ENCODE measurements around the gene PCDH9.

PCDH9 gene

GRCh38 chr13:66430728-66431127 lies 799.4 kb downstream of the PCDH9 start:
- Histone ChIP-seq H3K79me1 (ENCODE audit: low read depth, low read length) (no peaks in the 10 kb centered on the region), H3K9ac (ENCODE audit: low read depth, low read length, poor library complexity) (no peak overlapping the region), H3K27ac (replicated peaks; ENCODE audit: low read length) (no peak overlapping the region)

GRCh38 chr13:66430269-66430668 lies 799.9 kb downstream of the PCDH9 start:
- Histone ChIP-seq H3K27ac (replicated peaks; ENCODE audit: low read length) (no peak overlapping the region), H3K79me1 (ENCODE audit: low read depth, low read length) (no peaks in the 10 kb centered on the region), H3K14ac (ENCODE audit: low read length) (no peak overlapping the region), H2BK12ac (ENCODE audit: low read length) (no peak overlapping the region), H2AK5ac (ENCODE audit: low read depth, low read length) (no peak overlapping the region), H3K9me3 (replicated peaks in 1 of 2; ENCODE audit: control insufficient read depth in 2 of 2, insufficient read depth in 1 of 2, low read depth in 1 of 2, low read length in 2 of 2) (no peaks in the 10 kb centered on the region), H3K27me3 (ENCODE audit: control insufficient read depth in 3 of 3, insufficient read depth in 3 of 3, low read depth in 1 of 3, low read length in 3 of 3) (no peaks in the 10 kb centered on the region), H3K4ac (ENCODE audit: low read length) (no peak overlapping the region), H2BK15ac (ENCODE audit: low read length) (no peak overlapping the region), H3K9ac (ENCODE audit: low read depth, low read length, poor library complexity) (no peak overlapping the region), H3K4me1 (ENCODE audit: control insufficient read depth in 2 of 2, insufficient read depth in 1 of 2, low read depth in 1 of 2, low read length in 2 of 2) (no peaks in the 10 kb centered on the region), H2BK5ac (ENCODE audit: low read length) (no peak overlapping the region), H4K8ac (ENCODE audit: low read depth, low read length) (no peak overlapping the region), H2BK120ac (ENCODE audit: low read depth, low read length) (no peak overlapping the region), H3K4me3 (ENCODE audit: low read length in 2 of 2) (no peak overlapping the region), H3K36me3 (replicated peaks in 1 of 2; ENCODE audit: control insufficient read depth in 2 of 2, insufficient read depth in 2 of 2, low read length in 2 of 2) (no peaks in the 10 kb centered on the region), H4K91ac (ENCODE audit: low read depth, low read length, poor library complexity) (no peak overlapping the region), H2AFZ (ENCODE audit: low read length) (no peak overlapping the region), H3K4me2 (ENCODE audit: insufficient read depth, low read length, poor library complexity, severe bottlenecking) (no peak overlapping the region), H3K23ac (ENCODE audit: low read depth, low read length, poor library complexity) (no peak overlapping the region), H3K18ac (ENCODE audit: low read length) (no peak overlapping the region)
- DNase-seq (ENCODE audit: low spot score): no peak

More at GRCh38 chr13:66430728-66431127, 799.4 kb downstream of the PCDH9 start:
- Histone ChIP-seq H3K4ac (ENCODE audit: low read length) (no peak overlapping the region), H2BK120ac (ENCODE audit: low read depth, low read length) (no peak overlapping the region), H3K23ac (ENCODE audit: low read depth, low read length, poor library complexity) (no peak overlapping the region), H3K9me3 (replicated peaks in 1 of 2; ENCODE audit: control insufficient read depth in 2 of 2, insufficient read depth in 1 of 2, low read depth in 1 of 2, low read length in 2 of 2) (no peaks in the 10 kb centered on the region), H3K14ac (ENCODE audit: low read length) (no peak overlapping the region), H2BK5ac (ENCODE audit: low read length) (no peak overlapping the region), H3K4me2 (ENCODE audit: insufficient read depth, low read length, poor library complexity, severe bottlenecking) (no peak overlapping the region), H3K18ac (ENCODE audit: low read length) (no peak overlapping the region), H3K4me3 (ENCODE audit: low read length in 2 of 2) (no peak overlapping the region), H4K8ac (ENCODE audit: low read depth, low read length) (no peak overlapping the region), H2AFZ (ENCODE audit: low read length) (no peak overlapping the region), H2AK5ac (ENCODE audit: low read depth, low read length) (no peak overlapping the region), H3K36me3 (replicated peaks in 1 of 2; ENCODE audit: control insufficient read depth in 2 of 2, insufficient read depth in 2 of 2, low read length in 2 of 2) (no peaks in the 10 kb centered on the region), H2BK12ac (ENCODE audit: low read length) (no peak overlapping the region), H3K27me3 (ENCODE audit: control insufficient read depth in 3 of 3, insufficient read depth in 3 of 3, low read depth in 1 of 3, low read length in 3 of 3) (no peaks in the 10 kb centered on the region), H3K4me1 (ENCODE audit: control insufficient read depth in 2 of 2, insufficient read depth in 1 of 2, low read depth in 1 of 2, low read length in 2 of 2) (no peaks in the 10 kb centered on the region), H4K91ac (ENCODE audit: low read depth, low read length, poor library complexity) (no peak overlapping the region), H2BK15ac (ENCODE audit: low read length) (no peak overlapping the region)
- DNase-seq (ENCODE audit: low spot score): no peak

GRCh38 chr13:66429156-66429555 lies 801.0 kb downstream of the PCDH9 start:
- no peak overlapping the region for H3K14ac ChIP-seq (ENCODE audit: low read length)
- H4K91ac ChIP-seq (ENCODE audit: low read depth, low read length, poor library complexity): no peak overlapping the region
- no peak overlapping the region for H4K8ac ChIP-seq (ENCODE audit: low read depth, low read length)
- H2BK120ac ChIP-seq (ENCODE audit: low read depth, low read length): no peak overlapping the region
- no peak overlapping the region for H3K4ac ChIP-seq (ENCODE audit: low read length)
- H3K9me3 ChIP-seq (replicated peaks in 1 of 2; ENCODE audit: control insufficient read depth in 2 of 2, insufficient read depth in 1 of 2, low read depth in 1 of 2, low read length in 2 of 2): no peaks in the 10 kb centered on the region
- no peak overlapping the region for H2BK15ac ChIP-seq (ENCODE audit: low read length)
- H3K9ac ChIP-seq (ENCODE audit: low read depth, low read length, poor library complexity): no peak overlapping the region
- no peaks in the 10 kb centered on the region for H3K4me1 ChIP-seq (ENCODE audit: control insufficient read depth in 2 of 2, insufficient read depth in 1 of 2, low read depth in 1 of 2, low read length in 2 of 2)
- H3K4me3 ChIP-seq (ENCODE audit: low read length in 2 of 2): no peak overlapping the region
- H3K4me2 ChIP-seq (ENCODE audit: insufficient read depth, low read length, poor library complexity, severe bottlenecking): no peak overlapping the region
- H3K36me3 ChIP-seq (replicated peaks in 1 of 2; ENCODE audit: control insufficient read depth in 2 of 2, insufficient read depth in 2 of 2, low read length in 2 of 2): no peaks in the 10 kb centered on the region
- no peak for DNase-seq (ENCODE audit: low spot score)
- H3K23ac ChIP-seq (ENCODE audit: low read depth, low read length, poor library complexity): no peak overlapping the region
- H3K79me1 ChIP-seq (ENCODE audit: low read depth, low read length): no peaks in the 10 kb centered on the region
- H2BK12ac ChIP-seq (ENCODE audit: low read length): no peak overlapping the region
- no peak overlapping the region for H2BK5ac ChIP-seq (ENCODE audit: low read length)
- no peak overlapping the region for H3K27ac ChIP-seq (replicated peaks; ENCODE audit: low read length)
- no peak overlapping the region for H2AK5ac ChIP-seq (ENCODE audit: low read depth, low read length)
- H3K27me3 ChIP-seq (ENCODE audit: control insufficient read depth in 3 of 3, insufficient read depth in 3 of 3, low read depth in 1 of 3, low read length in 3 of 3): no peaks in the 10 kb centered on the region
- no peak overlapping the region for H3K18ac ChIP-seq (ENCODE audit: low read length)
- H2AFZ ChIP-seq (ENCODE audit: low read length): no peak overlapping the region

GRCh38 chr13:66427458-66427861 lies 802.7 kb downstream of the PCDH9 start:
- no peak overlapping the region for H3K9ac ChIP-seq (ENCODE audit: low read depth, low read length, poor library complexity)
- H3K23ac ChIP-seq (ENCODE audit: low read depth, low read length, poor library complexity): no peak overlapping the region
- no peak overlapping the region for H4K8ac ChIP-seq (ENCODE audit: low read depth, low read length)
- no peaks in the 10 kb centered on the region for H3K4me1 ChIP-seq (ENCODE audit: control insufficient read depth in 2 of 2, insufficient read depth in 1 of 2, low read depth in 1 of 2, low read length in 2 of 2)
- no peaks in the 10 kb centered on the region for H3K27me3 ChIP-seq (ENCODE audit: control insufficient read depth in 3 of 3, insufficient read depth in 3 of 3, low read depth in 1 of 3, low read length in 3 of 3)
- no peaks in the 10 kb centered on the region for H3K36me3 ChIP-seq (replicated peaks in 1 of 2; ENCODE audit: control insufficient read depth in 2 of 2, insufficient read depth in 2 of 2, low read length in 2 of 2)
- no peak overlapping the region for H4K91ac ChIP-seq (ENCODE audit: low read depth, low read length, poor library complexity)
- no peak overlapping the region for H2BK120ac ChIP-seq (ENCODE audit: low read depth, low read length)
- no peak overlapping the region for H2BK5ac ChIP-seq (ENCODE audit: low read length)
- no peaks in the 10 kb centered on the region for H3K9me3 ChIP-seq (replicated peaks in 1 of 2; ENCODE audit: control insufficient read depth in 2 of 2, insufficient read depth in 1 of 2, low read depth in 1 of 2, low read length in 2 of 2)
- H3K27ac ChIP-seq (replicated peaks; ENCODE audit: low read length): no peak overlapping the region
- DNase-seq (ENCODE audit: low spot score): no peak
- H3K79me1 ChIP-seq (ENCODE audit: low read depth, low read length): no peaks in the 10 kb centered on the region
- no peak overlapping the region for H2AFZ ChIP-seq (ENCODE audit: low read length)
- H2AK5ac ChIP-seq (ENCODE audit: low read depth, low read length): no peak overlapping the region
- H3K18ac ChIP-seq (ENCODE audit: low read length): no peak overlapping the region
- no peak overlapping the region for H3K4me2 ChIP-seq (ENCODE audit: insufficient read depth, low read length, poor library complexity, severe bottlenecking)
- H2BK15ac ChIP-seq (ENCODE audit: low read length): no peak overlapping the region
- H3K4ac ChIP-seq (ENCODE audit: low read length): no peak overlapping the region
- H3K4me3 ChIP-seq (ENCODE audit: low read length in 2 of 2): no peak overlapping the region
- H3K14ac ChIP-seq (ENCODE audit: low read length): no peak overlapping the region
- no peak overlapping the region for H2BK12ac ChIP-seq (ENCODE audit: low read length)
- WGBS, 2 donors (ENCODE audit: extremely low coverage in 2 of 2, insufficient read length in 2 of 2, insufficient replicate concordance in 1 of 2): no CpG with 5 or more reads among the region's 2 CpGs

All from neuronal stem cell (in vitro differentiated cells).